NCI-H2227 (cell line): ENCODE data around the gene GRIK5.

Experiments
- DNase-seq: peaks from one replicate; lab custom pipeline; 2025; ENCODE audit not compliant: unreplicated experiment; lab: John Stamatoyannopoulos, UW

Gene GRIK5

DNA sequence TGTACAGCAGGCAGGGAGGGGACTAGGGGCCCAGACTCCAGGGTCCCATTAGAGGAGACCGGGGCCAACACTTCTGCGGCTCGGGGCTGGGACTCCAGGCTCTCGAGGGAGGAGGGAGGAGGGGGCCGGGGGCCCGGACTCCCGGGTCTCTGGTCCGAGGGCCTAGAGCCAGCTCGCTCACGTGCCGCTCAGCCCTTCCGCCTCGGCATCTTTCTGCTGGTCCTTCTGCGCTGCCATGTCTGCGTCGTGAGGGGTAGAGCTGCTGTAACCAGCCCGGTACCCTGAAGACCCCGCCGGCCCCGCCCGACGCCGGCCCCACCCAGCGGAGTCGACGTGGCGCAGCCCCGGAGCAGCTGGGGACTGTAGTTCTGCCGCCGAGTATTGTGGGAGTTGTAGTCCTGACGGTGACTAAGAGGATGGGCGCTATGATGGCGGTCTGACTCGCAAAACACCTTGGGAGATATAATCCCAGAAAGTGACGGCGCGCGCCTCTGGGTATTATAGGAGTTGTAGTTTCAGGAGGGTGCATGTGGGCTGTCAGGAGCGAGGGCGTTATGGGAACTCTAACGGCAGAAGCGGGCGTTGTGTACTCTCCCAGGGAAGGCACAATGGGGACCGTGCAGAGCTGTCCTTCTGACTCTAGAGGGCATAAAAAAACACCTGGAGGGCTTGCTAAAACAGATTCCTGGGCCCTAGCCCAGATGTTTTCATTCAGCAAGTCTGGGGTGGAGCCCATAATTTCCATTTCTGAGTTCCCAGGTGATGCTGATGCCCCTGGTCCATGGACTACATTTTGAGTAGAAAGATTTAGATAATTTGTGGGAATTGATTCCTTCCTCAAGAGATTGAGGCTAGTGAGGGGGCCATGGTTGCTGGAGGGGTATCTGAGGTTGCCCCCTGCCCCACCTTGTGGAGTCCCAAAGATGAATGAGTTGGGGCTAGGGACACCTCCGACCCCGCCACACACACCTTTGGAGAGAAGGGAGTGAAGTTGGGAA lies 110.7 kb downstream of the GRIK5 start, which contains the start of gene RABAC1:
RABAC1 (minus strand) TSS at position 266 of the 998 bp plus-strand sequence; CDS start at position 237, 29 bp downstream.
- peak; percentile 100 for DNase-seq

GRCh38 chr19:41958367-41959055 lies 111.5 kb downstream of the GRIK5 start:
- DNase-seq: peak; percentile 95

DNA sequence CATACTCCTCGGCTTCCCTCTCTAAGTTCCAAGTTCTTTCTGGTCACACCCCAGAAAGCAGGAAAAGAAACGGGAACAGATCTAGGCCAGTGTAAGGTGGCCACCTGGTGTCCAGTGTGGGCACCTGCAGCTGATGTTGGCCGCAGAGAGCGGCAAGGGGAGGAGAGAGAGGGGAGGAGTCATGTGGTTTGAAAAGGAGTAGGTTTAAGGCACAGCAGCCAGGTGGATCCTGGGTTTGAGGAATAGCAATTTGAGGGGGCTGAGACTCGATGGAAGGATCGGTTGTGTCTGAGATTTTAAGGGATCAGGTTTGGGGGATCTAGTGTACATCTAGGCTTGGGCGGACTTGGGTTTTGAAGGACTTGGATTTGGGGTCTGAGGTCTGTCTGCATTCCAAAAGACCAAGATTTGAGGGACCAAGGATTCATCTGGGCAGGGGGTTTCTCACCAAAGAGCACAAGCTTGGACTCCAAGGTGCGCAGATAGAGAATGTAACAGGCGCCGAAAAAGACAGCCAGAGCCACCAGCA lies 112.1 kb downstream of the GRIK5 start:
- DNase-seq: peak; percentile 98

- no peak for DNase-seq
These were observed 112.7 kb downstream of the GRIK5 start for GRCh38 chr19:41957161-41957837.

- no peak for DNase-seq
These were observed 113.4 kb downstream of the GRIK5 start for GRCh38 chr19:41956621-41957020.

DNA sequence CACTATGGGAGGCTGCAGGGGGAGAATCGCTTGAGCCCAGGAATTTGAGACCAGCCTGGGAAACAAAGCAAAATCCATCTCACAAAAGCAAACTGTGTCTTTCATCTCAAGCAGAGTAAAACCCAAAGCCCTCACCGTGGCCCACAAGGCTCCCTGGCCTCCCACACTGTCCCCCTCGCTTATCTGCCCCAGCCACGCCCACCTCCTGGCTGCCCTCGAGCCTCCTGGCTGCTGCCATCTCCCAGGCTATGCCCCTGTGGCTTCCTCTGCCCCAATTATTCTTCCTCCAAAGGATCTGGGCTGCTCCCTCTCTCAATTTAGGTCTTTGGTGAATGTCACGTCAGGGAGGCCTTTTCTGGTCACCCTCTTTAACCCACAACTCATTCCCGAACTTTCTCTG lies 114.5 kb downstream of the GRIK5 start:
- DNase-seq: no peak

DNA sequence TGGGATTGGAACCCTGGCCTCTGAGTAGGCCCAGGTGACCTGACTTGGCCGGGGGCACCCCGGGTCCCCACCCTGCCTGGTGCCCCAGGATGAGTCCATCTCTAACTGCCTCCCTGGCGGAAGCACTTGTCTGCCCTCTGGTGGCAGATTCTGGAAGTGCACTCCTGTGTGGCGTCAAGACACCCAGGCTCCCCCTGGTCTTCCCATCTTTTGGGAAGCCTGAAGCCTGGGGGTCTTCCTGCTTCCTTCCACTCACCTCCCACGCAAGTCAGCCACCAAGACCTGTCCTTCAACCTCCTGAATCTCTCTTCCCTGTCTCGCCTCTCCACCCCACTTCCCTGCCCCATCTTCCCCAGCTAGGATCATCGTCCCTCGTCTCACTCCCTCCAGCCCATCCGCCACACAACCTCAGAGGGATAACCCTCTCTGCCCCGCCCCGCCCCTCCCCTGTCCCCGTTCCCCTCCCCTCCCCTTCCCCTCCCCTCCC lies 118.3 kb downstream of the GRIK5 start:
- DNase-seq: peak; percentile 97
